Neural progenitor cell (in vitro differentiated cells): Measurements from ENCODE around the gene CTSL. TPM values are rescaled to one million over a fixed set of nuclear protein-coding genes. Genes with fewer than 3 reads are reported as not detected.

ENCODE experiments used
- DNase-seq: peaks from one replicate; pipeline ENCODE4 v3.0.0-alpha.2; 2016; ENCODE audit warnings: low spot score
- H2AFZ ChIP-seq: fragments of 200-600 bp; sonication (generic); replicated peaks from 2 replicates; pipeline ENCODE4 v1.6.1; 2016; ENCODE audit warnings: antibody characterized with exemption
- H3F3A ChIP-seq: fragments of 200-600 bp; sonication (generic); 2 replicates; pipeline ENCODE4 v1.6.1; 2016; ENCODE audit warnings: antibody characterized with exemption, low read depth
- H3K27ac ChIP-seq: fragments of 200-600 bp; sonication (generic); 2 replicates; pipeline ENCODE4 v1.5.1; 2016; ENCODE audit warnings: mild to moderate bottlenecking
- H3K27me3 ChIP-seq: fragments of 200-600 bp; sonication (generic); 2 replicates; pipeline ENCODE4 v1.6.1; 2016; ENCODE audit warnings: mild to moderate bottlenecking, moderate library complexity
- H3K36me3 ChIP-seq: fragments of 200-600 bp; sonication (generic); 2 replicates; pipeline ENCODE4 v1.5.1; 2016
- H3K4me1 ChIP-seq: fragments of 200-600 bp; sonication (generic); 2 replicates; pipeline ENCODE4 v1.6.1; 2016; ENCODE audit warnings: mixed run types
- H3K4me2 ChIP-seq: fragments of 200-600 bp; sonication (generic); 2 replicates; pipeline ENCODE4 v1.6.1; 2016
- H3K4me3 ChIP-seq: fragments of 200-600 bp; sonication (generic); 2 replicates; pipeline ENCODE4 v1.5.1; 2016
- H3K79me2 ChIP-seq: fragments of 200-600 bp; sonication (generic); 2 replicates; pipeline ENCODE4 v1.6.1; 2016; ENCODE audit warnings: low read depth
- H3K9ac ChIP-seq: fragments of 200-600 bp; sonication (generic); 2 replicates; pipeline ENCODE4 v1.6.1; 2016
- H3K9me3 ChIP-seq: fragments of 200-600 bp; sonication (generic); 2 replicates; pipeline ENCODE4 v1.5.1; 2016; ENCODE audit warnings: low read depth
- H4K20me1 ChIP-seq: fragments of 200-600 bp; sonication (generic); 2 replicates; pipeline ENCODE4 v1.6.1; 2016; ENCODE audit warnings: low read depth
- H3K27ac Mint-ChIP-seq: 3 replicates; pipeline ENCODE4 v1.8.0; 2021; ENCODE audit warnings: mixed read lengths
- H3K27me3 Mint-ChIP-seq: 2 replicates; pipeline ENCODE4 v1.8.0; 2022; ENCODE audit warnings: low read depth, mild to moderate bottlenecking, inconsistent platforms, moderate library complexity, mixed read lengths; ENCODE audit not compliant: insufficient read depth
- H3K36me3 Mint-ChIP-seq: 3 replicates; pipeline ENCODE4 v1.8.0; 2021; ENCODE audit warnings: mixed read lengths
- H3K4me1 Mint-ChIP-seq: 3 replicates; pipeline ENCODE4 v1.8.0; 2021; ENCODE audit warnings: mixed read lengths
- H3K4me3 Mint-ChIP-seq: 3 replicates; pipeline ENCODE4 v1.8.0; 2021; ENCODE audit warnings: mild to moderate bottlenecking, moderate library complexity, mixed read lengths
- H3K9me3 Mint-ChIP-seq: 3 replicates; pipeline ENCODE4 v1.8.0; 2020; ENCODE audit warnings: mixed read lengths
- EZH2 ChIP-seq: fragments of 200-600 bp; sonication (generic); IDR thresholded peaks from 2 replicates; pipeline ENCODE4 v1.6.1; 2017; ENCODE audit warnings: antibody characterized with exemption, mild to moderate bottlenecking, moderate library complexity
- EZH2phosphoT487 ChIP-seq: fragments of 200-600 bp; sonication (generic); IDR thresholded peaks from 2 replicates; pipeline ENCODE4 v1.6.1; 2017; ENCODE audit warnings: antibody characterized with exemption
- total RNA-seq: library from RNA; depleted of rRNA; stranded (reverse); fragments of >200 nt; gene quantifications from 2 replicates; pipeline ENCODE4 v1.2.3, GENCODE V29; 2015; ENCODE audit warnings: low replicate concordance
- TF ChIP-seq, protein P1 (sequence below): fragments of 200-600 bp; sonication (generic); IDR thresholded peaks from 2 replicates; pipeline ENCODE4 v1.5.1; 2017; ENCODE audit warnings: antibody characterized with exemption, mild to moderate bottlenecking

CTSL gene
- total RNA-seq, 1 donor from 2014 or later = 35.9 TPM

DNA sequence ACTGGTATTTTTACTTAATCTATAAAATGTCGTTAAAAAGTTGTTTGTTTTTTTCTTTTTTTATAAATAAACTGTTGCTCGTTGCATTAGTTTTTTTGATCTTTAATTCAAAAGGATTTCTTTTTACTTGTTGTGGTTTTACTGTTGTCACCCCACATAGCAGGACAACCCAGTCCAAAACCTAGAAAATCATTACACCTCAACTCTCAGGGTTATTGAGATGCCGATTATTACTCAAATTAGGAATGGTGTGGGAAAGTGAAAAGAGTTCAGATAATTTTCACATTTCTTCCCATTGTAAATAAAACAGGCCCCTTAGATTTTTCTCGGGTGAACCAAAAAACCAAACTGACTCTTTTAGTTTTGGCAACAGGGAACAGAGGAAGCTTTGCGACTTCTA lies 17.4 kb upstream of the CTSL start:
- Mint-ChIP-seq H3K27me3 (peaks cover 6% of the 10 kb centered on the region), H3K36me3 (peaks cover 28% of the 10 kb centered on the region), H3K4me3 (no peak overlapping the region), H3K27ac (no peak overlapping the region), H3K9me3 (no peaks in the 10 kb centered on the region), H3K4me1 (peaks cover 14% of the 10 kb centered on the region)
- Histone ChIP-seq H3K9me3 (no peaks in the 10 kb centered on the region), H3K4me2 (no peak overlapping the region), H3K36me3 (no peaks in the 10 kb centered on the region), H4K20me1 (no peaks in the 10 kb centered on the region), H3K27ac (no peak overlapping the region), H3K27me3 (no peaks in the 10 kb centered on the region), H3K9ac (no peak overlapping the region), H2AFZ (no peak overlapping the region), H3K4me1 (no peaks in the 10 kb centered on the region), H3K4me3 (no peak overlapping the region), H3K79me2 (no peaks in the 10 kb centered on the region), H3F3A (no peaks in the 10 kb centered on the region)
- no peak for DNase-seq
- TF ChIP-seq, protein P1, sequence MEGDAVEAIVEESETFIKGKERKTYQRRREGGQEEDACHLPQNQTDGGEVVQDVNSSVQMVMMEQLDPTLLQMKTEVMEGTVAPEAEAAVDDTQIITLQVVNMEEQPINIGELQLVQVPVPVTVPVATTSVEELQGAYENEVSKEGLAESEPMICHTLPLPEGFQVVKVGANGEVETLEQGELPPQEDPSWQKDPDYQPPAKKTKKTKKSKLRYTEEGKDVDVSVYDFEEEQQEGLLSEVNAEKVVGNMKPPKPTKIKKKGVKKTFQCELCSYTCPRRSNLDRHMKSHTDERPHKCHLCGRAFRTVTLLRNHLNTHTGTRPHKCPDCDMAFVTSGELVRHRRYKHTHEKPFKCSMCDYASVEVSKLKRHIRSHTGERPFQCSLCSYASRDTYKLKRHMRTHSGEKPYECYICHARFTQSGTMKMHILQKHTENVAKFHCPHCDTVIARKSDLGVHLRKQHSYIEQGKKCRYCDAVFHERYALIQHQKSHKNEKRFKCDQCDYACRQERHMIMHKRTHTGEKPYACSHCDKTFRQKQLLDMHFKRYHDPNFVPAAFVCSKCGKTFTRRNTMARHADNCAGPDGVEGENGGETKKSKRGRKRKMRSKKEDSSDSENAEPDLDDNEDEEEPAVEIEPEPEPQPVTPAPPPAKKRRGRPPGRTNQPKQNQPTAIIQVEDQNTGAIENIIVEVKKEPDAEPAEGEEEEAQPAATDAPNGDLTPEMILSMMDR = no peak

DNA sequence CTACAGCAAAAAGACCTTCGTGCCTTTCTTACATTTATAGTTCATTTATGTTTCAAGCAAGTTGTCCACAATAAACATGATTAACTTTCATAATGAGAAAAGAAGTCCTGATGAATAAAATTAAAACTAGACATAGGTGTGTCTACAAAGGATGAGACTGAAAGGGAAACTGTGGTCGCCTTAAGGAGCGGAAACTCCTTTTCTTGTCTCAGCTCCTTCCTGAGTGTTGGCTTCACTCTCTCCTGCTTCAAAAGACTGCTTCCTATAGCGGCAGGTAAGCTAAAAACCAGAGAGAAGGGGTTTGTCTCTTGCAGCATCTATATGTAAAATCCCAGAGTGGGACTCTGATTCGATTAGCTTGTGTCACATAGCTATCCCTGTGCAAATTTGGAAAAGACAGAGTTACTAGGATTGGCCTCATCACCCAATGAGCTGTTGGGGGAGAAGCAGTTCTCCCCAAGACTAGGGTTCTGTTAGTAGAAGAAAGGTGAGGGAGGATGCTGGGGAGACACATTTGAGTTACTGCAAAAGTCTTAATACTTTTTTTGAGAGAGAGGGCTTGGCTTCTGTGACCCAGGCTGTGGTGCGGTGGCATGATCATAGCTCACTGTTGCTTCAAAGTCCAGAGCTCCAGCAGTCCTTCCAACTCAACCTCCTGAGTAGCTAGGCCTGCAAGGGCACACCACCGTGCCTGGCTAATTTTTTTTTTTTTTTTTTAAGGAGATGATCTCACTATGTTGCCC lies 16.8 kb upstream of the CTSL start:
- Histone ChIP-seq H3K36me3 (no peaks in the 10 kb centered on the region), H3K27me3 (no peaks in the 10 kb centered on the region), H2AFZ (no peak overlapping the region), H3K4me3 (no peak overlapping the region), H3K4me1 (no peaks in the 10 kb centered on the region), H3K9ac (no peak overlapping the region), H4K20me1 (no peaks in the 10 kb centered on the region), H3K27ac (no peak overlapping the region), H3F3A (no peaks in the 10 kb centered on the region), H3K9me3 (no peaks in the 10 kb centered on the region), H3K79me2 (no peaks in the 10 kb centered on the region), H3K4me2 (no peak overlapping the region)
- TF ChIP-seq EZH2phosphoT487 (no peak), EZH2 (no peak)
- TF ChIP-seq, protein P1 = no peak
- Mint-ChIP-seq H3K9me3 (no peaks in the 10 kb centered on the region), H3K4me1 (peaks cover 17% of the 10 kb centered on the region), H3K27ac (no peak overlapping the region), H3K4me3 (no peak overlapping the region), H3K27me3 (peaks cover 6% of the 10 kb centered on the region), H3K36me3 (peaks cover 28% of the 10 kb centered on the region)
- no peak for DNase-seq

DNA sequence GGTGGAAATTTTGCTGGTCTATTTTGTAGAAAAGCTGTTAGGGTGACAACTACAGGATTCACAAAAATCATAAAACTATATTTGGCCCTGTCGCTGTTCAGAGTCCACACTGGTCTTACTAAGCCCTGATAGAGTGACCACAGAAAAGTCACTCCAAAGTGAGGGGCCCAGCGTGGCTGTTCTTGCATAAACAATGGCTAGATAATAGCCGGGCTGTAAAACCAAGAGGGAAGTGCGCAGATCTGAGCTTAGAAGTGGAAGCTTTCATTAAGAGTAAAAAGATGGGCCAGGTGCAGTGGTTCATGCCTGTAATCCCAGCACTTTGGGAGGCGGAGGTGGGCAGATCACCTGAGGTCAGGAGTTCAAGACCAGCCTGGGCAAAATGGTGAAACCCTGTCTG lies 15.5 kb upstream of the CTSL start:
- TF ChIP-seq, protein P1 = no peak
- Mint-ChIP-seq H3K36me3 (peaks cover 23% of the 10 kb centered on the region), H3K27ac (no peak overlapping the region), H3K27me3 (peaks cover 4% of the 10 kb centered on the region), H3K4me3 (no peak overlapping the region), H3K9me3 (no peaks in the 10 kb centered on the region), H3K4me1 (peaks cover 17% of the 10 kb centered on the region)
- H3K9ac ChIP-seq = no peak overlapping the region
- no peaks in the 10 kb centered on the region for H3K27me3 ChIP-seq
- no peak overlapping the region for H3K27ac ChIP-seq
- H4K20me1 ChIP-seq = no peaks in the 10 kb centered on the region
- no peak for DNase-seq
- H3K9me3 ChIP-seq = no peaks in the 10 kb centered on the region
- no peak overlapping the region for H2AFZ ChIP-seq
- no peaks in the 10 kb centered on the region for H3K4me1 ChIP-seq
- no peaks in the 10 kb centered on the region for H3K79me2 ChIP-seq
- H3K4me2 ChIP-seq = no peak overlapping the region
- no peaks in the 10 kb centered on the region for H3K36me3 ChIP-seq
- no peaks in the 10 kb centered on the region for H3F3A ChIP-seq
- no peak overlapping the region for H3K4me3 ChIP-seq
